ENCODE data around the gene OSBPL5.

The OSBPL5 gene

DNA sequence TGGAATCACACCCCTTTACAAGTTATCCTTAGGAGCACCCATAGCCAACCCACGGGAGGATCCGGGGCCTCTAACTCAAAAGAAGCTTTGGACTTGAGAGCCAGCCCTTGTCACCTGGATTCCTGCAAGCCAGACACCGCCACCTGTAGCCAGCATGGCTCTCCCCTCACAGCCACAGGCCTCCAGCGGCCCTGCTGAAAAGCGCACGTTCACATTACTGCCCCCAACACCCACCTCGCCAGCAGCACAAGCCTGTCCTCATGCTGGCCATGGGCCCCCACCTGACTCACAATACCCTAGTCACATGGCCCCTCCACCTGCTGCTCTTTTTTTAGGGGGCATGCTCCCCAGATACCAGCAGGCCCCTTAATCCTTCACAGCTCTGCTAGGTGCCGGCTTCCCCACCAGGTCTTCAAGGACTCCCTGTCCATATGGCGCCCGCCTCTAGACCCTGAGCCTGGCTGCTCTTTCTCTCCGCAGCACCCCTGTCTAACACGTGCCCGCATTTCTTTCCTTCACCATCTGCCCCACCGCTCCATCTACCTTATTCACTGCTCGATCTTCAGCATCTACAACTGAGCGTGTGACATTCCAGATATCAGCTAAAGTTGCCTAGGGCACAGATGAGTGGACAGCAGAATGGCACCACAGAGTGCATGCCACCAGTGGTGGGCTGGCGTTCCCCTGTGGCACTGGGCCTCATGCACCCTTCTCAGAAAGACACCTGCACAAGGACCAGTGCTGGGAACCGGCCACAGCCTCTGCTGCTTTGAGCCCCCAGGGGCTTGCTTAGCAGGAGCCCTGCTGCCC lies 114.5 kb downstream of the OSBPL5 start:
- no peak for DNase-seq (ENCODE audit: low spot score)

DNA sequence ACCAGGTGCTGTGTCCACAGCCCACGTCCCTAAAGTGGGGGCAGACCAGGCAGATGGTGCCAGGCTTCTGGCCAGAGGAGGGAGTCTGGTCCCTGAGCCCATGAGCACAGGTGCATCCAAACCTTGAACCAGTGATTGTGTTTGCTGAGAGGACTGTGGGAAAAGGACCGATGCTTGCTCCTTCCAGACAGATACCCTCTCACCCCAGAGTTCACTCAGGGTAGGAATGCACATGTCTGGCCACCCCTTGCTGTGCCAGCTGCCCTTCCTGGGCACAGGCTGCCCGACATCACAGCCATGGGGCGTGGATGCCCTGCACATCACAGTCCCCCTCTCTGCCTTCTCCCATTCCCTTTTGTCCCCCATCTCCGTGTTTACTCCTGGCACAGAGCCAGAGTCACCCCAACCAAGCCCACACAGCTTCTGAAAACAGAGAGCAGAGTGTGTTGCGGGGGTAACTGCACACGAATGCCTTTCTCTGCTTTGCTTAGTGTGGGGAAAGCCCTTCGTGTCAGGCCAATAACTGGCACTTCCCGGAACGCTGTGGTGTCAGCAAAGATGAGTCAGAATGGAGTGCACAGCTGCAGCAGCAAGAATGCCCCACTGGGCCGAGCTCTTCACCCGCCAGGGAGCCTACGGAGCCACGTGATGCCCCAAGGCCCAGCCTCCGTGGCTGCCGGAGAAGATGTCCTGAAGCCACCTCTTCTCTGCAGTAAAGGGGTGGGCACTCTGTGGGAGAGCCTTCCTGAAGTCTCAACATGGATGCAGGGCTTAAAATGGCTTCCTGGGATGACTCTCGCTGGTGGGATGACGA lies 115.5 kb downstream of the OSBPL5 start:
- peak; percentile 92 for DNase-seq (ENCODE audit: low spot score)

DNA sequence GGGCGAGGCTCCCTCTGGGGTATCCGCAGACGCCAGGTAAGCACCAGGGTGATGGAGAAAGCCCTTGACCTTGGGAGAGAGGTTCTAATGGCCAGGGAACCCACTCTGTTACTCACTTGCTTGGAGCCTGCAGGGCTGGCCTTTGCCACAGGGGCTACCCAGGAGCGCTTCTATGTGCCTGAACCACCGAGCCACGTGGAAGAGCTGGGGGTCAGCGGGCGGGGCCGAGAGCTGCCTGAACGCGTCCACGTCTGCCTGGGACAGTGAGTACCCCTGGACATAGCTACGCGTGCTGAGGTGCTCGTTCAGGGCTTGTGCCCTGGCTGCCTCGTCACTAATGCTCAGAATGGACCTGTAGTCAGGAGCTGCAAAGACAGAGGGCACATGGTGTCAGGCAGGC lies 117.5 kb downstream of the OSBPL5 start:
- DNase-seq (ENCODE audit: low spot score), result no peak

GRCh38 chr11:3046641-3047040 lies 118.5 kb downstream of the OSBPL5 start:
- no peak for DNase-seq (ENCODE audit: low spot score)

DNA sequence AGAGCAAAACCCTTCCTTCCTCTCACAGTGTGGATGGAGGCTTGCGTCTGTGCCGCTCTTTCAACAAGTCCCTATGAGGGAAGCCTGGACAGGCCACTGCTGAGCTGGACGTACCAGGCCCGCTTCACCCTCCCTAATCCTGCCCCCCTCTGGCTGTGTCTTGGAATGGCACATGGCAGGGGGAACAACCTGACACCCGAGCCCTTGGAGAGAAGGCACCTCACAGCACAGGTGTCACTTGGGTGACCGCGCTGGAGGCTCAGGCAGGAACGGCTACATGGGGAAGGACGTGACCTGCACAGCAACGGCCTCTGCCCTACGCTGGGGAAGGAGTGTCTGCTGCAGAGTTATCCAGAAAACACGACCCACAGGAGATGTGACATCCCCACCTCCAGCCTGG lies 118.9 kb downstream of the OSBPL5 start:
- DNase-seq (ENCODE audit: low spot score), result no peak

GRCh38 chr11:3044915-3045314 lies 120.2 kb downstream of the OSBPL5 start:
- no peak for DNase-seq (ENCODE audit: low spot score)

- no peak for DNase-seq (ENCODE audit: low spot score)
These were observed 121.1 kb downstream of the OSBPL5 start for GRCh38 chr11:3044004-3044403.

GRCh38 chr11:3043315-3043871 lies 121.7 kb downstream of the OSBPL5 start:
- no peak for DNase-seq (ENCODE audit: low spot score)

GRCh38 chr11:3042496-3043314 lies 122.4 kb downstream of the OSBPL5 start:
- no peak for DNase-seq (ENCODE audit: low spot score)

- no peak for DNase-seq (ENCODE audit: low spot score)
These were observed 123.2 kb downstream of the OSBPL5 start for GRCh38 chr11:3041699-3042441.

- no peak for DNase-seq (ENCODE audit: low spot score)
These were observed 124.2 kb downstream of the OSBPL5 start for GRCh38 chr11:3040881-3041280.

DNA sequence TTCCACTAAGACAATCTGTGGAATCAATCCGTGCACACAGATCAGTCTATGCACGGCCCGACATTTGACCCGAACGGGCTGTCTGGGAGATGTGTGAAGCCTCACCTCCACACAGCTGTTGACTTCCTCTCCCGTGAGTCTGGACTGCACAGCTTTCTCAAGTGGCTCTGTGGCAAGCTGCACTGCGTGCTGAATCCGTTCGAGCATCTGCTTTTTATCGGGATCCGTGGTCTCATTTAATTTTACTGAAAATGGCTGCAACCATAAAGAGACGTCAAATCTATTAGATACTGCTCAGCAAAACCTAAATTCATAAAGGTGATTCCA lies 127.2 kb downstream of the OSBPL5 start:
- no peak for DNase-seq (ENCODE audit: low spot score)

Measured in RKO (cell line).